HuH-7.5 (cell line): ENCODE measurements around the gene ELAPOR1.
"Not testable (repeated sequence)": the region's sequence is repeated elsewhere in the genome, so short reads cannot be mapped to it uniquely, and the experiment has no call there.

Source experiments
- DNase-seq: peaks from one replicate; pipeline ENCODE4 v3.0.0; 2011; ENCODE audit warnings: low spot score

ELAPOR1 gene

DNA sequence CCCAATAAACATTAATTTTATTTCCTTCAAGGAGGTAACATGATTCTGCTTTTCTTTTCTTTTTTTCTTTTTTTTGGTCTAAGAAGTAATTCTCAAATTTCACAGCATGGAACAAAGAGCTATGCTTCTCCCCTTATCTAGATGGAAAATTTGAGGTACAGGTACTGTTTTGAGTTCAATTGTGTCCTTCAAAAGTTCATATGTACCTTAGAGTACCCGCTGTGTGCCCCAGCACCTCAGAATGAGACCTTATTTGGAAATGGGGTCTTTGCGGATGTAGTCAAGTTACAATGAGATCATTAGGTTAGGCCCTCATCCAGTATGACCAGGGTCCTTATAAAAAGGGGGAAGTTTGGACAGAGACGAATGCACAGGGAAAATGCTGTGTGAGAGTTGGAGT, 22.0 kb downstream of the ELAPOR1 start:
- DNase-seq: no peak

DNA sequence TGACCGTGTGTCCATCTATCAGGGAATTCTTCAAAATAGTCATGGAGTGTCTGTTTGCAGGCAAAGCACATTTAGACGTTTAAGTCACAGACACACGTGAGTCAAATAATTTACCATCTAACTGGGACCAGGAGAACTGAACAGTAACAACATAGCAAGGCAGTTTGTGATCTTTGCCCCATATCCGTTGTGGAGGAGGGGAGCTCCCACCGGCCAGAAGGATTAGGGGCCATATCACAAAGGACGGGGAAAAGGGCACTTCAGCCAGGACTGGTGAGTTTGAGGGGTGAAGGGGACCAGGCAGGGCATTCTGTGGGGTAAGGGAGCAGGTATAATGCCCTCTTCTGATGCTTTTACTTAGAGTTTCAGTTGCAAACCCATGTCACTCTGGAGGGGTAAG, 22.9 kb downstream of the ELAPOR1 start:
- no peak for DNase-seq

DNA sequence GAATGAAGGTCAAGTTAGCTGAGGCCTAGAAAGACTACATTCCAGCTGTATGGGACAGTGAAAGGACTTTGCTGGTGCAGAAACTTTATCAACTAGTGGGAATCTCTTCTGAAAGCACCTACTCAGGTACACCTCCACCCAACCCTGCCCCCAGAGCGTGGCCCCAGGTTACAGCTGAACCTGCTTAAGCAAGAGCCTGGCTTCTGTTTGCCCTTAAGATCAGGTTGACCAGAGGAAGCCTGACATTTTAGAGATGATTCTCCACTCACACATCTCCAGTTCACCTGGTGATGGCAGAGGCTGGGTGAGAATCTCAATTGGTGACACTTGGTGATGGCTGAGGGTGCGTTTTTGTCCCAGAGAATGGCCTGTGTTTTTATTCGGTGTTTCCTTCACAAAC, 24.0 kb downstream of the ELAPOR1 start:
- no peak for DNase-seq

DNA sequence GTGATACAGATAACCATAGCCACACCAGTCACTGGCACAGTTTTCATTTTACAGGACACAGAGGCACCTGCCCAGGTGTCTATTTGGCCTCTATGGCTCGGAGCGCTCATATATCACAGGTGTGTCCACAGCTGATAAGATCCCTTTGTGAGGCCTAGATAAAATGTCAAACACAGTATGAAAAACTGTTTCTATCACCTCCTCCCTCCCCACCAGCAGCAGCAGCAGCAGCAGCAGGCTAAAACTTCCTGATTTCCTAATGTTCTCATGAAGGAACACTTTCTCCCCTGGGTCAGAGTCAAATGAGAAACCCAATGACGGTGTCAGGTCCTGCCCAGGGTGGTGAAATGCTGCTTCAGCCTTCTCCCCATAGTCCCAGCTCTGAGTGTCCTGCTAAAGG, 24.4 kb downstream of the ELAPOR1 start:
- no peak for DNase-seq

DNA sequence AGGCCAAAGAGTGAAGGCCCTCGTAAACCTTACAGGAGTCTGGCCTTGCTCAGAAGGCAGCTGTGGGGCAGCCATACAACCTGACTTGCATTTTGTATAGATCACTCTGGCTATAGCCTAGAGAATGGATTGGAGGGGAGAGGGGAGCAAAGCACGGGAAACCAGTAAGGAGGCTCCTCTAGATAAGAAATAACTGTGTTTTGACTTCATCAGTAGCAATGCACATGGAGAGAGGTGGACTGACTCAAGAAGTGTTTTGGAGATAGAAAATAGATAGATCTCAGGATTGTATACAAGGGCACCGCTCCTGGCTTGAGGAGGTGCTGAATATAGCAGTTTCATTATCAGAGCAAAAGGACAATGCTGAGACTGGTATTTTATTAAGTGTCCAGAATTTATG, 26.5 kb downstream of the ELAPOR1 start:
- no peak for DNase-seq

DNA sequence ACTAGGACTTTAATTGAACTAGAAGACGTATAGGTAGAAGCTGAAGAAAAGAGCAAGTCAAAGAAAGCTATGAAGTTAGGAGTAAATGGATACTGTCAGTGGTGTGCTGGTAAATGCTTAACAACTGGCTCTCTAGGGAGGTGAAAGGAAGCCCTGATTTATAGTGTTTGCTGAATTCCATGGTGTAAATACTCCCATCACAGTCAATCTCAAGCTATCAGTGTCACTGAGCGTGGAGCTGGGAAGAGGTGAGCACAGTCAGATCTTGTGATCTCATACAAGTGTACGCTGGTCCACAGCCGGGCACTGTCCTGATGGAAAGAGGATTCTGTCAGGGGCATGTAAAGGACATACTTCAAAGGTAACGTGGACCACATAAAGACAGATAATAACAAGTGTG, 28.3 kb downstream of the ELAPOR1 start:
- no peak for DNase-seq

DNA sequence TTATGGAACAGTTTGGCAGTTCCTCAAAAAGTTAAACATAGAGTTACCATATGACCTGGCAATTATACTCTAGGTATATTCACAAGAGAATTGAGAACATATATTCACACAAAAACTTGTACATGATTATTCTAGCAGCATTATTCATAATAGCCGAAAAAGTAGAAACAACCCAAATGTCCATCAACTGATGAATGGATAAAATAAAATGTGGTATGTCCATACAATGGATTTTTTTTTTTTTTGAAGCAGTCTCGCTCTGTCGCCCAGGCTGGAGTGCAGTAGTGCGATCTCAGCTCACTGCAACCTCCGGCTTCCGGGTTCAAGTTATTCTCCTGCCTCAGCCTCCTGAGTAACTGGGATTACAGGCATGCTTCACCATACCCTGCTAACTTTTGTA, 28.8 kb downstream of the ELAPOR1 start:
- not testable (repeated sequence) for DNase-seq

DNA sequence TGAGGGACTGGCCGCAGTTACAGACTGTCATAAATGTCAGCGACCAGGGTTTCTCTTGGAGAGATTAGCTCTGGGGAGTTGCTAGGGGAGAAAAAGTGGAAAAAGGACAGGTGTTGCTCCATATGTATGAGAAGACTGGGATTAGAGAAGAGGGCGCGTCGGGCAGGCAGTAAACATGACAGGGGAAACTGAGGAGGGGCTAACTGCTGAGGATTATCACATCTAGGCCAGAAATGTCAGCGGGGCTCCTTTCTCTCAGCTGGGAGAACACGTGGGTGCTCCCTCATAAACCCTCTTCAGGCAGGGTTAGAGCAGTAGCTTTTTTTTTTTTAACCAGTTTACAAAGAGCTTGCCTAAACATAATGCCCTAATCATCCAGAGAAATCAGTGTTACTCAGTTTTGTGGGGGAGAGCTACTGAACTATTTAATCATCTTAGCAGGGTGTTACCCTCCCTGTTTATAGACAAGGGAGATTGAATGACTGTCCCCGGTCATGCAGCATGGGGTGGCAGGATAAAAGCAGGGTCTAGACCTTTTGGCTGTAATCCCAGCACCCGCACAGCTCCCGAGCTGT, 35.2 kb downstream of the ELAPOR1 start:
- DNase-seq: no peak

DNA sequence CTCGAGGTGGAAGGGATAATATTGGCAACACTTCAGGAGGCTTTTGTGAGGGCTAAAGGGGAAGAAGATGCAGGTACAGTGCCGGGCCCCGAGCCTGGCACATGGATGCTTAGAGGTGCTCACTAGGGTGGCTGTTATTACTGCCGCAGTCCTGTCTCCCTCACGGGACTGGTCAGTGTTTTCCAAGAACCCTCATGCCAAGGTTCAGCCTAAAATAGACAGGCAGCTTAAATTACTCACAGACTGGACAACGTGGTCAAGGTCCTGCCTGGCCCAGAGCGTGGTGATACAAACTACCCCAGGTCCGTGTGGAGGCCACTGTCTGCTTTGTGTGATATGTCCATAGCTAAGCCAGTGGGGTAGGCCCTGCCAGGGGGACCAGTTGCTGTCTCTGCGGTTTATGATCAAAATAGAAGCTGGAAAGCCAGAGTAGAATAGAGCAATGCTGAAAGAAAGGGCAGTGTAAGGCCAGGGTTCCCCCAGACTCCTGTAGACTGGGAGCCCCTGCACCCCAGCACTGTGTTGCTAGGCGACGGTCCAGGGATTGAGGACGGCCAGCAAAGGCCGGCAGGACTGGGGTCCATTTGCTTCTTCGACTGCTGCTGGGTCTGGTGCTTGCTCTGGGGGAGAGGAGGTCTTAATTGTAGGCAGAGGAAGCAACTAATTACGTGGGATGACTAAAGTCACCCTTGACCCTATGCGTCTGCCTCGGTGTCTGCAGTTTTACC, 36.1 kb downstream of the ELAPOR1 start:
- DNase-seq: no peak

DNA sequence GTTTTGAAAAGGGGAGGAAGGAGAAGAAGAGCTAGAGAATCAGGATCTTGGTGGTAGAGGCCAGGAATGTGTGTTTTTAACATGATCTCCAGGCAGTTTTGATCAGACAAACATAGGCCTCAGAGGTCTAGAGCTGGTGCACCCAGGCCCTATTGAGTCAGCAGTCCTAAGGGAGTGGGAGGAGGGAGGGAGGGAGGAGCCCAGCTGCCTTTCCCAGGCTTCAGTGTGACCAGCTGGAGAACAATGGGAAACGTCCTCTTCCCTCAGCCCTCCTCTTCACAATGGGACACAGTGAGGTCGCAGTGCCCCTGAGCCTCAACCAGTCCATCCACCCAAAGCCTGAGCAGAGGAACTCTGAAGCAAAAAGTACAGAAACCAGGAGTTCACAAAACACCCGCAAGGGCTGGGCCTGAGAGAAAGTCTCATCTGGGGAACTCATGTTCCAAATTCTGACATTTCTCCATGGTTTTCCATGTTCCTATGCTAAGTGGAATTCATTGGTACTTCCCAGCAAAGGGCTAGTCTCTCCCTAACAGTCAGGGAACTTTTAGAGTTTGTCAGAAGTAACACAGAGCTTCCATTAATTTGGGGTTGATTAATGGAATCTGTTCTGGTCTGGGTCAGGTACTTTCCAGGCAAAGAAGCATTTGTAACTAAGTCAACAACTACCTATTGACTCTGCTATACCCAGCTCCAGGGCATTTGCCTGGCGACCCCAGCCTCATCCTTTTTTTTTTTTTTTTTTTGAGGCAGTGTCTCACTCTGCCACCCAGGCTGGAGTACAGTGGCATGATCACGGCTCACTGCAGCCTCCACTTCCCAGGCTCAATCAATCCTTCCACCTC, 37.5 kb downstream of the ELAPOR1 start:
- DNase-seq: no peak

DNA sequence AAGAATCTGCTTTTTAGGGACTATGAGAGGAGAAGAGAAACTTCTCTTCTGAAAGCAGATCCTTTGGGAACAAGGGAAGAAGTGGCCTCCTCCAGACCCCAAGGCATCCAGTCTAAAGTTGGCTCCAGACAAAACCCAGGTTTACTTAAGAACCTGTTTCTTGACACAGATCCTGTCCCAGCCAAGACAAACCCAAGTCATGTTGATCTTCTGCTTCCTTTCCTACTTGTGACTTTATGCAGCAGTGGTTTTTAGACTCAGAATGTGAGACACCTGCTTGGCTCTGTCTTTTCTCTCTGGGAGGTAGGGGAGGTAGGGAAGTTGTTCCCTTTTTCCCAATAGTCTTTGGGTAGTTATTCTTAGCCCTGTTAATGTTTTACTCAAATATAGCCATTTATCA, 38.3 kb downstream of the ELAPOR1 start:
- no peak for DNase-seq

DNA sequence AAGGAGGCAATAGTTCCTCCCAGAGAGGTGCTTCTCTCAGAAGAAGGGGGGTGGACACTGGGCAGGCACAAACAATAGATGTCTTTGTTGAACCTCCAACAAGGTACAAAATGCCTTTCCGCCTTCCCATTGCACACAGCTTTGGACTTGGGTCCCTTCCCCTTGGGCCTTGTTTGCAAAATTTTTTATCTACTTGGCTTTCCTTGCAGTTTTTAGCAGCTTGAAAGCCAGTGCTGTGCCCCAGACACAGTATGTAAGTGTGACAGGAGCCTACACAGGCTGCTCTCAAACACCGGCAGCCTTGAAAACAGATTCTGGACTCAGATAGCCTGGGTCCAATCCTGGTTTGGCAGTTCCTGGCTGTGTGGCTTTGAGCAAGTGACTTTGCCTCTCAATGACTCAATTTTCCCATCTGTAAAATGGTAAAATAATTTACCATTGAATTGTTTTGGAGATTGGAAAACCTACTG, 43.0 kb downstream of the ELAPOR1 start:
- no peak for DNase-seq

DNA sequence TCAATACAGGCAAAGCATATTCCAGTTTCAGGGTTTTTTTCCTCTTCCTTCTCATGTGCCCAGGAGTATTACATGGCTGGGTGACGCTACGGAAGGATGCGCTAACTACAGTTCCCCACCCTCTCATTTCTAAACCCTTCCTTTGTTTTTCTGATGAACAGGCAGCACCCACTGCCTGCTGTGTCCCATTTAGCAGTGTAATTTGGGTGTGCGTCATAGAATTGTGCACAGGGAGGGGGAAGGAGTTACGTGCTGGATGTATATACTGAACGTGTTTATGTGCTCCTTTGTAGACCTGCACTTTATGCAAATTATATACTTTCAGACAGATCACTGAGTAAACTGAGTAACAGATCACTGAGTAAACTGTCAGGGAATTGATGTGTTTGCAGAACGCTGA, 44.5 kb downstream of the ELAPOR1 start:
- DNase-seq: no peak

DNA sequence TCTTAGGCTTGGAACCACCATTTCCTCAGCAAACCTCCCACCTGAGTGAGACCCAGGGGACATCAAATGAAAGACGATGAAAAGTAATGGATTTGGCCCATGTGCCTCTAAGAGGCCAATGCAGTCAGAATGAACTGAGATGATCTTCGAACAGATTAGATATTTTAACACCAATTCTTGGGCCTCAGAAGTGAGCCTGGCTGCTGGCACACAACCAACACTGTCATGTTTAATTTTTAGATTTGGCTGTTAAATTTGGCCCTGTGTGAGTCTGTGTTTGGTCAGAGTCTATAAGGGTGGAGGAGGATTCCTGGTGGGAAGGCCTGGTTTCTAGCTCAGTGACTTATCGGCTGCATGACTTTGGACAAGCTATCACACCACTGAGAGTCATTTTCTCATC, 45.4 kb downstream of the ELAPOR1 start:
- no peak for DNase-seq

DNA sequence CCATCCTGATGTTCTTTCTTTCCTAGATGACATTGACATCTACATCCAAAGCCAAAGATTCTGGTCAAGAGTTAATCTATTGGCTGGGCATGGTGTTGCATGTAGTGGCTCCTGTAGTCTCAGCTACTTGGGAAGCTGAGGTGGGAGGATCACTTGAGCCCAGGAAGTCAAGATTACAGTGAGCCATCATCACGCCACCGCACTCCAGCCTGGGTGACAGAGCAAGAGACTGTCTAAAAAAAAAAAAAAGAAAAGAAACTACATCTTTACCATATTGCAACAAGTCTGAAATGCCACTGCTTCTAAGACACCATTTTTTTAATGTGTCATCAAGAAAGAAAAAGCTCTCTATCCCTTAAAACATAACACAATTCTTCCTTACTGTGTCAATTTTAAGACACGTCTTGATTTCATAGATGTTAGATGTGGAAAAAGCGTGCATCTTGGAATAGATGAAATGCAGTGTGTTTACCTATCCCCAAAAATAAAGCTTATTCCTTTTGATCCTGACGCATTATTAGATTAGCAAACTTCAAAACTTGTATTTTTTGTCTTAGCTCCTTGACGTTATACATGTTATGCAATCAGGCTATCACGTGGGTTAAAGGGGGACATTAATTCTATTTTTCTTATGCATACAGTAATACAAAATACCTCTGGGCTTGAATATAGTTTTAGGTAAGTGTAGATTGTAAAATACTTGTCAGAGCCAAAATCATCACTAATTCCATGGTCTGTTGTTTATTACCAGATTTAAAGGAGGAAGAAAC, 46.3 kb downstream of the ELAPOR1 start:
- no peak for DNase-seq

DNA sequence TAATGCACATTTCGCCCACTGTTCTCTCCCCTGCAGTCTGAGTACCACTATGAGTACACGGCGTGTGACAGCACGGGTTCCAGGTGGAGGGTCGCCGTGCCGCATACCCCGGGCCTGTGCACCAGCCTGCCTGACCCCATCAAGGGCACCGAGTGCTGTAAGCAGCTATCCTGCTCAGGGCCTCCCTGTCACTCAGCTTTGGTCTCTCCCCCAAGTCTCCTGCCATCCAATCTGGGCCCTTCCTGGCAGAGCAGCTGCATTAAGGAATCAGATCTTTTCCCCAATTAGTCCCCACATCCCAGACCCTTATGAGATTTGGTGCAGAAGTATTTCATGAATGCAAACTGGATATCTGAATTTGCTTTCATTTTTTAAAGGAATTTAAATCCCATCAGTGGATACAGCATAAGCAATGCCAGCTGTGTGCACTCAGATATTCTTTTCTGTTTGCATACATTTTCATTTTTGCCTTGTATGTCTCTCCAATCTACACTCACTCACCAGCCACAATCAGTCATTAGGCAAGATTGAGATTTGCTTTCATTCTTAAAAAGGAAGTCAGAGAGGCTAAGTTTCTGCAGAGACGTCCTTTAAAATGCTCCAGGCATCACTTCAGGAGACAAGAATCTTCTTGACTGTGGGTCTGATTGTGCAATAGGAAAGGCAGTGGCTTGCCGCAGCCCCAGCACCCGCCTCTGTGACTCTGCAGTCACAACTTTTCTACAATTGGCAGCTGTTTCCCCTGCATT, 48.1 kb downstream of the ELAPOR1 start:
- peak; percentile 35 for DNase-seq

DNA sequence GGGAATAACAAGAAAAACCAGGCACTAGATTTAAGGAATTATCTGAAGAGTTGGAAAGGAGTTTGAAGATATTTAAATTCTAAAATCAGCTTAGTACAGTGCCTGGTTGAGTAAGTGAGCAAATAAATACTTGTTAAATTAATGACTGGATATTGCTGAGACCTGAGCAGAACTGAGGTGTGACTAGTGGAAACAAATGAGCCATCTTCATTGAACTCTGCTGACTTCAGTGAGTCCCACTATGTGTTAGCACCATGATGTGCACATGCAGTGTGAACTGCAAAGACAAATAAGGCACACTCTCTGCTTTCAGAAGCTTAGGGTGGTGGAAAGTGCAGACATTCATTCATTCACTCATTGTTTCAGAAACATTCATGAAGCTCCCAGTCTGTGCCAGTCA, 48.7 kb downstream of the ELAPOR1 start:
- DNase-seq: no peak

DNA sequence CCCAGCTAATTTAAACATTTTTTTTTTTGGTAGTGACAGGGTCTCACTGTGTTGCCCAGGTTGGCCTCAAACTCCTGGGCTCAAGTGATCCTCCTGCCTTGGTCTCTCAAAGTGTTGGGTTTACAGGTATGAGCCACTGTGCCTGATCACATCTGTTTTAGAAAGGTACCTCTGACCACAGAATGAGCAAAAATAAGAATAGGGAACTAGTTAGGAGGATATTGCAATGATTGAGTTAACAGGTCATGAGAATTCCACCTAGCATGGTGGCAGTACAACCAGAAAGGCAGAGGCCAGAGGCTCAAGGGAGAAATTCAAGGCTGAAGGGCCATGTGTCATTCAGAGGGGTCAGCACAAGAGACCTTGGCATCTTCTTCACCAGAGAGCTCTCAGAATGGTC, 49.6 kb downstream of the ELAPOR1 start:
- DNase-seq: no peak
